GM18520 (cell line): Measurements from ENCODE around the gene MTPN.

ENCODE experiments used
- ATAC-seq: cut with Tn5 transposase; IDR thresholded peaks from one replicate; pipeline ENCODE4 v1.9.1; 2021; ENCODE audit not compliant: unreplicated experiment

MTPN gene

GRCh38 chr7:135990258-135990657 is 13.1 kb upstream of the MTPN start:
- no peak for ATAC-seq

GRCh38 chr7:135981958-135982646 is 4.9 kb upstream of the MTPN start:
- no peak for ATAC-seq

- peak; percentile 80 for ATAC-seq
Measured at GRCh38 chr7:135980665-135981180, 3.6 kb upstream of the MTPN start.

GRCh38 chr7:135980012-135980551 is 2.9 kb upstream of the MTPN start:
- no peak for ATAC-seq

GRCh38 chr7:135979471-135980011 is 2.4 kb upstream of the MTPN start:
- no peak for ATAC-seq

- ATAC-seq = no peak
Measured at GRCh38 chr7:135978624-135979023, 1.5 kb upstream of the MTPN start.

- ATAC-seq = no peak
Measured at GRCh38 chr7:135977742-135978066, 545 bp upstream of the MTPN start.

- ATAC-seq = no peak
Measured at GRCh38 chr7:135976312-135977006, 700 bp downstream of the MTPN start.

- no peak for ATAC-seq
Measured at GRCh38 chr7:135975166-135975565, 2.0 kb downstream of the MTPN start.

- ATAC-seq = no peak
Measured at GRCh38 chr7:135974667-135975066, 2.5 kb downstream of the MTPN start.

GRCh38 chr7:135971366-135971725 is 5.8 kb downstream of the MTPN start:
- no peak for ATAC-seq

GRCh38 chr7:135970682-135971365 is 6.3 kb downstream of the MTPN start:
- peak; percentile 56 for ATAC-seq

GRCh38 chr7:135970045-135970444 is 7.1 kb downstream of the MTPN start:
- ATAC-seq = no peak

GRCh38 chr7:135966341-135967043 is 10.7 kb downstream of the MTPN start:
- ATAC-seq = no peak

GRCh38 chr7:135965602-135966001 is 11.6 kb downstream of the MTPN start:
- peak; percentile 49 for ATAC-seq

- ATAC-seq = no peak
Measured at GRCh38 chr7:135964791-135965190, 12.4 kb downstream of the MTPN start.

- no peak for ATAC-seq
Measured at GRCh38 chr7:135964274-135964673, 12.9 kb downstream of the MTPN start.

- ATAC-seq = no peak
Measured at GRCh38 chr7:135962802-135963201, 14.4 kb downstream of the MTPN start.

GRCh38 chr7:135960709-135961451 is 16.3 kb downstream of the MTPN start:
- ATAC-seq = no peak

GRCh38 chr7:135959646-135960363 is 17.4 kb downstream of the MTPN start:
- ATAC-seq = no peak
